K562 (cell line): ENCODE data around the gene PNISR. TPM values are rescaled to one million over a fixed set of nuclear protein-coding genes. Genes with fewer than 3 reads are reported as not detected.

ENCODE experiments used
- MED1 ChIP-seq: sonication (generic); formaldehyde crosslinking; IDR thresholded peaks from 2 replicates; pipeline ENCODE4 v1.8.1; 2023; ENCODE audit warnings: missing genetic modification reagents, borderline replicate concordance
- MGA ChIP-seq: fragments of 450-650 bp; IDR thresholded peaks from 2 replicates; pipeline ENCODE4 v1.6.1; 2016; ENCODE audit warnings: mild to moderate bottlenecking, moderate library complexity
- RBM15 ChIP-seq: fragments of 200-400 bp; formaldehyde crosslinking; IDR thresholded peaks from 2 replicates; pipeline ENCODE4 v1.6.1; 2018; ENCODE audit warnings: mild to moderate bottlenecking, low read length, moderate library complexity; ENCODE audit not compliant: insufficient read depth
- SREBF2 ChIP-seq: sonication (generic); formaldehyde crosslinking; IDR thresholded peaks from 2 replicates; pipeline ENCODE4 v1.4.0; 2020; ENCODE audit warnings: mild to moderate bottlenecking, missing genetic modification reagents
- ZMIZ1 ChIP-seq, 2 experiments: fragments of 150-350 bp in 1 of 2; IDR thresholded peaks; 2 replicates each; pipeline ENCODE4 v1.6.1; 2012 to 2016; ENCODE audit warnings: low read depth in 2 of 2, low read length in 2 of 2, mild to moderate bottlenecking in 1 of 2, moderate library complexity in 1 of 2
- ZNF277 ChIP-seq: fragments of 250-450 bp; sonication (Bioruptor Pico); IDR thresholded peaks from 2 replicates; pipeline ENCODE4 v1.8.0; 2022; ENCODE audit warnings: inconsistent platforms, mild to moderate bottlenecking, moderate library complexity, borderline replicate concordance
- ZNF311 ChIP-seq: fragments of 250-450 bp; sonication (Bioruptor Pico); IDR thresholded peaks from 2 replicates; pipeline ENCODE4 v1.4.0; 2020; ENCODE audit warnings: mild to moderate bottlenecking, moderate library complexity
- ZNF57 ChIP-seq: fragments of 450-650 bp; formaldehyde crosslinking; IDR thresholded peaks from 2 replicates; pipeline ENCODE4 v1.4.0; 2020; ENCODE audit warnings: mild to moderate bottlenecking, moderate library complexity
- ZNF780A ChIP-seq: fragments of 250-450 bp; sonication (Bioruptor Pico); IDR thresholded peaks from 2 replicates; pipeline ENCODE4 v1.5.0; 2021; ENCODE audit warnings: mild to moderate bottlenecking
- polyA plus RNA-seq, 8 experiments: library from polyadenylated mRNA; depleted of rRNA in 4 of 8; stranded (reverse) in 5 of 8; unstranded in 3 of 8; fragments of >200 nt; fragmentation: Nextera tagmentation in 2 of 8; fragmentation: Illumina TruSeq in 1 of 8; extraction: Ambion mirVana in 2 of 8; extraction: Trizol in 1 of 8; gene quantifications; 2 replicates each; pipeline versions ENCODE4 v1.2.1 to v1.2.3, GENCODE V29; 2011 to 2014; ENCODE audit warnings: inconsistent platforms in 1 of 8, missing spikeins in 1 of 8
- total RNA-seq, 7 experiments: library from RNA; depleted of rRNA in 6 of 7; stranded (reverse); fragments of >200 nt in 6 of 7; fragmentation: Illumina TruSeq in 2 of 7; extraction: Trizol in 2 of 7; gene quantifications; 2 replicates each; pipeline versions ENCODE4 v1.2.1 to v1.2.3, GENCODE V29; 2011 to 2021; ENCODE audit warnings: low replicate concordance in 1 of 7

PNISR gene
- total and polyA plus RNA-seq, 9 of the 15 experiments (the other 6 are each of a cell fraction or from before 2014, with no cell fraction given), result 97.4 to 206 (median 131) TPM

- TF ChIP-seq ZMIZ1 (IDR thresholded peaks at IDR 0.05; ENCODE audit: low read depth in 2 of 2, low read length in 2 of 2), result 0 out of 4 replicates have a peak, but pooled peaks of 1 of the 2 experiments have one; percentile 12
- no peak for TF ChIP-seq RBM15
- no peak for TF ChIP-seq MED1 (CRISPR knock-in tag)
- no peak for TF ChIP-seq ZNF277 (CRISPR knock-in tag)
- no peak for TF ChIP-seq ZNF311
- peak; percentile 79 for TF ChIP-seq MGA
- TF ChIP-seq SREBF2, result peak; percentile 84; the same call in 1 of the 2 replicates
- no peak for TF ChIP-seq ZNF57
- no peak for TF ChIP-seq ZNF780A (CRISPR knock-in tag)
Observed at GRCh38 chr6:99424761-99425646, at the start of gene PNISR (continued).
